SIG-M5 (cell line): ENCODE measurements around the gene SNRNP40.
"Not testable (repeated sequence)": the region's sequence is repeated elsewhere in the genome, so short reads cannot be mapped to it uniquely, and the experiment has no call there.

Experiments used
- DNase-seq: peaks from one replicate; lab custom pipeline; 2025; lab: John Stamatoyannopoulos, UW

The SNRNP40 gene

DNA sequence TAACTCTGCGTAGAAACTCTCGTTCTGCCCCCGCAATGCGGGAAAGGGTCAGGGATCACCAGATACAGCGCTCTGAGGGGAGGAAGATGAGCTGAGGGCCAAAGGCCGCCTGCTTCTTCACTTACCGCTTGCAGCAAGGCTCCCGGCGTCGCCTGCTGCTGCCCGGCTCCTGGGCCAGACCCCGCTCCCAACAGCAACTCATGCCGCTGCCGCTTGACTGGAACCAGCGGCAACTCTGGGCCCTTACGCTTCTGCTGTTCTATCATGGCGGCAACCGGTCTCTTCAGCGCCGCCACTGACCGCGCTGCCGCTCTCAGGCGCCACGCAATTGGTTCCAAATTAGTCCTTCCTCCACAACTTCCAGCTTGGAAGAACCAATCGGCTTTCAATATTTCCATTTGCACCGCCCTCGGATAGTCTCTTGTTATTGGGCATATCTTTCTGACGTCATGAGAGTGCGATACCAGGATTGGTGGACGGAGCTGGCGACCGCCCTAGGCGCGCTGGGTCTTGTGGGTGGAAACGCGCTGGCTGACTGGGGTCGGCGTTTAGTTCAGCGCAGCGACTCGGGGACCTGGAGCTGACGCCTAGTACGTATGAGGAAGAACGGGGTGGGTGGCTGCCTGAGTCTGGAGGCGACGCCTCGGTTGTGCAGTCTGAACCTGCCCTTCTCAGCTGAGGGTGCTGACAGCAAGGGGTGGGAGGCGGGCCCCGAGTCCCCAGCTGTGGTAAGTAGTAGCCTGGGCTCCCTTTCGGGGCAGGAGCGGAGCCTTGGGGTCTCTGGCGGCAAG lies at the start of gene SNRNP40, which contains the start of gene ZCCHC17:
Gene SNRNP40, minus strand, starts transcription at position 303 of the 791 bp plus-strand sequence. Its CDS starts 37 bp downstream, at position 266.
Gene ZCCHC17, plus strand, starts transcription at position 547 of the 791 bp plus-strand sequence. CDS start 13,067 bp downstream, outside the sequence.
- peak; percentile 99 for DNase-seq

GRCh38 chr1:31345635-31346034 lies 49.0 kb upstream of the SNRNP40 start:
- DNase-seq: no peak

DNA sequence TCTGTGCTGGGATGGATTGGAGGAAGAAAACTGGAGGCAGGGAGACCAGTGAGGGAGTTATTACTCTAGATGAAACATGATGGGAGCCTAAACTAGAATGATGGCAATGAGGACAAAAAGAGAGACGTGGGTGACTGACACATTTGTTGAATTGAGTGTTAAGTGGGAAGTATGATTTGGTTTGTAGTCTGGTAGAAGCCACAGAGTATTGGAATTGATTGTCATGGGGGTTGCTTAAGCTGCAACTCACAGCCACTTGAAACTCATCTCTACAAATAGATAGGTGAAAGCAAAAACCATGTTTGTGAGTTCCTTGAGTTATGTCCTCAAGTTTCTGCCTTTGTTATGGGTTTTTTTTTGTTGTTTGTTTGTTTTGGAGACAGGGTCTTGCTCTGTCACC lies 47.9 kb upstream of the SNRNP40 start:
- no peak for DNase-seq

GRCh38 chr1:31336687-31337467 lies 40.3 kb upstream of the SNRNP40 start:
- no peak for DNase-seq

- DNase-seq: no peak
These were observed 38.4 kb upstream of the SNRNP40 start for GRCh38 chr1:31335007-31335406.

DNA sequence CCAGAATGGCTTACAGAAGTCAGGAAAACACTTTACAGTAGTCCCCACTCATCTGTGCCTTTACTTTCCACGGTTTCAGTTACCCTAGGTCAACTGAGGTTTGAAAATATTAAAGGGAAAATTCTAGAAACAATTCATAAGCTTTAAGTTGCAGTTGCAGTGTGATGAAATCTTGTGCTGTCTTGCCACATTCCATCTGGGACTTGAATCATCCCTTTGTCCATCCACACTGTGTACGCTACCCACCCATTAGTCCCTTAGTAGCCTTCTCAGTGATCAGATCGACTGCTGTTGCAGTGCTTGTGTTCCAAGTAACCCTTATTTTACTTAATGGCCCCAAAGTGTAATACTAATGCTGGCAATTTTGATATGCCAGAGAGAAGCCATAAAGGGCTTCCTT lies 30.8 kb upstream of the SNRNP40 start:
- no peak for DNase-seq

DNA sequence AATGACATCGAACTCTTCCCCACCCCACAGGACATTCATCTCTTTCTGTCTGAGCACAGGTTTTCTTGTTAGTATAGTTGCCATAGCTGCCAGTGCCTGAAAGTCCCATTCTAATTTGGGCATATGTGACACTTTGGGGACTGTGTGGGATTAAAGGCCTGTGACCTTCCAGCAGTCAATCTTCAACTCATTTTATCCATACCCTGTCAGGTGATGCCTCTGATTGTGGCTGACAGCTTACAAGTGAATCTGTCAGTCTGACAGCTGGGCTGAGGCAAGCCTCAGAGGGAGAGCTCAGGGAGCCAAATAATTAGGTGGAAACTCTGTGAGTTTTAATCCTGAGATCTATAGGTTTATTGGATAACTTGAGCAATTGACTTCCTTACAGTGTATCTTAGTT lies 29.9 kb upstream of the SNRNP40 start:
- DNase-seq: no peak

- DNase-seq: no peak
These were observed 28.4 kb upstream of the SNRNP40 start for GRCh38 chr1:31324992-31325391.

DNA sequence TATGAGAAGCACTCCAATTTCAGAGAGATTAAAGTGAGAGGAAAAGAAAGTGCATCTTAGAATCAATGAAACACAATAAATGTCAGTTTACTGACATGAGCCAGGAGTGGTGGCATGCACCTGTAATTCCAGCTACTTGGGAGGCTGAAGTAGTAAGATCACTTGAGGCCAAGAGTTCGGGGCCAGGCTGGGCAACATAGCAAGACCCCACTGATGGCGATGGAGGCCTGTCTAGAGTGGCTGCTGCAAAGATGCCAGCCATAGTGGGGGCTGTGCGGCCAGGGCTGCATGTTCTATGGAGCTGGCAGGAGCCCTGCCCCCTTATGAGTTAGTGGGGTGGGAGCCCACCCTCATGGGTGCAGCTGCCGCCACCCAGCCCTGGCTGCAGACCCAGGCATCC lies 27.5 kb upstream of the SNRNP40 start:
- no peak for DNase-seq

GRCh38 chr1:31318146-31318545 lies 21.6 kb upstream of the SNRNP40 start:
- DNase-seq: no peak

DNA sequence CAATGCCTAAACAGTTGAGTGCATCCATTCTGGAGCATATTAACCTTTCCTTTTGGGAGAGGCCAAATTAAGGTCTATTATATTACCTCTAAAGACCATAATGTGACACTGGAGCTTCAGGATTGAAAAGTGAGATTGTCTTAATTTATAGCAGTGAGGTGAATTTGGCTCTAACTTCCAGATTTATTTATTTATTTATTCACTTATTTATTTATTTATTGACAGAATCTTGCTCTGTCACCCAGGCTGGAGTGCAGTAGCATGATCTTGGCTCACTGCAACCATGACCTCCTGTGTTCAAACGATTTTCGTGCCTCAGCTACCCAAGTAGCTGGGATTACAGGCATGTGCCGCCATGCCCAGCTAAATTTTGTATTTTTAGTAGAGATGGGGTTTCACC lies 19.3 kb upstream of the SNRNP40 start:
- no peak for DNase-seq

DNA sequence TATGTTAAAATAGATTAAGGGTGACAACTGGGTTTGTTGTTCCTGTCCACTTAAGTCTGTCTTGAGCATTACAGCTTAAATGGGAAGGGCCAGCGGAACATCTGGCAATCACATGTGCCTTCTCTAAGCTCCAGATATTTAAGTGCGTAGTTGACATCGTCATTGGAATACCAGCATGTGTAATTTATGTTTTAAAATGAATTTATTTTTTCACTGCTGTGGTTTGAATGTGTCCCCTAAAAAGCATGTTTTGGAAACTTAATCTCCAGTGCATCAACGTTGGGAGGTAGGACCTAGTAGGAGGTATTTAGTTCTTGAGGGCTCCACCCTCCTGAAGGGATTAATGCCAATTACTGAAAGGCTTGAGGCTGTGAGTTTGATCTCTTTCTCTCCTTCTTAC lies 13.6 kb upstream of the SNRNP40 start:
- DNase-seq: no peak

- DNase-seq: no peak
These were observed 11.4 kb upstream of the SNRNP40 start for GRCh38 chr1:31308036-31308435.

DNA sequence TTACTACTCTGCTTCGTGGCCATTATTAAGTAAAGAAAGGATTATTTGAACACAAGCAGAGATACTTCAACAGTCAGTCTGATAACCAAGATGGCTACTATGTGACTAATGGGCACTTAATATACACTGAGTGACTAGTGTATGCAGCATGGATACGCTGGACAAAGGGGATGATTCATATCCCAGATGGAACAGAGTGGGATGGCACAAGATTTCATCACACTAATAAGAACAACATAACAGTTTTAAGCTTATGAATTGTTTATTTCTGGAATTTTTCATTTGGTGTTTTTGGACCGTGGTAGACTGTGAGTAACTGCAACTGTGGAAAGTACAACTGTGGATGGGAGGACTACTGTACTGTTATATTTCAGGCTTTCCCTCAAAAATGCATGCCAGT lies 9.7 kb upstream of the SNRNP40 start:
- DNase-seq: no peak

- no peak for DNase-seq
These were observed 6.3 kb upstream of the SNRNP40 start for GRCh38 chr1:31302709-31303441.

DNA sequence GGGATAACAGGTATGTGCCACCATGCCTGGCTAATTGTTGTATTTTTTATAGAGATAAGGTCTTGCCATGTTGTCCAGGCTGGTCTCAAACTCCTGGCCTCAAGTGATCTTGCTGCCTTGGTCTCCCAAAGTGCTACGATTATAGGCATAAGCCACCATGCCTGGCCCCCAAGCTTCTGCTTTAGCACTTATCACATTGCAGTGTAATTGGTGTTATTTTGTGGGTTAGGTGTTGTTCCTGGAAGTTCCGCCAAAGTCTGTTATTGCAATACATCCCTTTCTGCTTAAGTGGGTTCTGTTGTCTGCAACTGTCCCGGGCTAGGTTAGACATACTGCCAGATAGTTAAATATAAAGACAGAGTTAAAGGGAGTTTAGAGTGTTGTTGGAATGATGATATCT lies 3.6 kb upstream of the SNRNP40 start:
- no peak for DNase-seq

DNA sequence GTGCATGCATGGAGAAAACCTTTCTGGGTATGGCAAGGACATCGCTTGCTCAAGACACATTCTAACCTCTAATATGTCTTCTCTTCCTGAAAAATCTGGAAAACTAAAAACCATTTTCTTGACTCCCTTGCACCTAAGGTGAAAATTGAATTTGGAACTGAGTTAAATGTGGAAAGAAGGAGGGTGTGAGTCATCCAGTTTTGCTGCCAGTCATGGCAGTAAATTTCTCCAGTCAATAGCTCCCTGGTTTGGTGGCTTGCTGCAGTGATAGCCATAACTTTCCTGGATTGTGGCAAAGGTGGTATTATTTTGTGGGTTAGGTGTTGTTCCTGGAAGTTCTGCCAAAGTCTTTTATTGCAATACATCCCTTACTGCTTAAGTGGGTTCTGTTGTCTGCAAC lies 2.8 kb upstream of the SNRNP40 start:
- no peak for DNase-seq

- no peak for DNase-seq
These were observed 974 bp upstream of the SNRNP40 start for GRCh38 chr1:31297277-31298247.

- DNase-seq: no peak
These were observed 608 bp downstream of the SNRNP40 start for GRCh38 chr1:31295874-31296485.

GRCh38 chr1:31289021-31289420 lies 7.6 kb downstream of the SNRNP40 start:
- DNase-seq: no peak

- not testable (repeated sequence) for DNase-seq
These were observed 8.8 kb downstream of the SNRNP40 start for GRCh38 chr1:31287791-31288190.
